ENCODE measurements around the gene PLA2G4E.

PLA2G4E gene

GRCh38 chr15:41992151-41992802 lies 28.6 kb downstream of the PLA2G4E start:
- Histone ChIP-seq H3K4me3 (ENCODE audit: low read length) (no peak overlapping the region), H3K27me3 (ENCODE audit: control insufficient read depth, insufficient read depth, low read length) (no peaks in the 10 kb centered on the region), H3K4me1 (ENCODE audit: control insufficient read depth, insufficient read depth, low read length) (no peaks in the 10 kb centered on the region; the same call in 1 of the 2 replicates), H3K9me3 (ENCODE audit: control insufficient read depth, insufficient read depth, low read length) (no peaks in the 10 kb centered on the region), H3K36me3 (ENCODE audit: control insufficient read depth, insufficient read depth, low read length) (no peaks in the 10 kb centered on the region), H3K27ac (ENCODE audit: low read length) (no peak overlapping the region)
- no peak for DNase-seq (ENCODE audit: low read depth, low spot score)
- no CpG with 5 or more reads among the region's 18 CpGs for WGBS (ENCODE audit: insufficient coverage, insufficient read length)

GRCh38 chr15:41990691-41991090 lies 30.2 kb downstream of the PLA2G4E start:
- Histone ChIP-seq H3K4me1 (ENCODE audit: control insufficient read depth, insufficient read depth, low read length) (no peaks in the 10 kb centered on the region), H3K9me3 (ENCODE audit: control insufficient read depth, insufficient read depth, low read length) (no peaks in the 10 kb centered on the region), H3K27me3 (ENCODE audit: control insufficient read depth, insufficient read depth, low read length) (no peaks in the 10 kb centered on the region), H3K4me3 (ENCODE audit: low read length) (no peak overlapping the region), H3K27ac (ENCODE audit: low read length) (no peak overlapping the region), H3K36me3 (ENCODE audit: control insufficient read depth, insufficient read depth, low read length) (no peaks in the 10 kb centered on the region)
- no peak for DNase-seq (ENCODE audit: low read depth, low spot score)
- WGBS (ENCODE audit: insufficient coverage, insufficient read length), result no CpG with 5 or more reads among the region's 3 CpGs

GRCh38 chr15:41990243-41990605 lies 30.6 kb downstream of the PLA2G4E start:
- no peaks in the 10 kb centered on the region for H3K9me3 ChIP-seq (ENCODE audit: control insufficient read depth, insufficient read depth, low read length)
- H3K27ac ChIP-seq (ENCODE audit: low read length), result no peak overlapping the region
- H3K4me3 ChIP-seq (ENCODE audit: low read length), result no peak overlapping the region
- no peaks in the 10 kb centered on the region for H3K27me3 ChIP-seq (ENCODE audit: control insufficient read depth, insufficient read depth, low read length)
- H3K4me1 ChIP-seq (ENCODE audit: control insufficient read depth, insufficient read depth, low read length), result no peaks in the 10 kb centered on the region
- no peaks in the 10 kb centered on the region for H3K36me3 ChIP-seq (ENCODE audit: control insufficient read depth, insufficient read depth, low read length)
- no peak for DNase-seq (ENCODE audit: low read depth, low spot score)
- no CpG with 5 or more reads among the region's 7 CpGs for WGBS (ENCODE audit: insufficient coverage, insufficient read length)

- Histone ChIP-seq H3K27ac (ENCODE audit: low read length) (no peak overlapping the region), H3K27me3 (ENCODE audit: control insufficient read depth, insufficient read depth, low read length) (no peaks in the 10 kb centered on the region), H3K9me3 (ENCODE audit: control insufficient read depth, insufficient read depth, low read length) (no peaks in the 10 kb centered on the region), H3K36me3 (ENCODE audit: control insufficient read depth, insufficient read depth, low read length) (no peaks in the 10 kb centered on the region), H3K4me3 (ENCODE audit: low read length) (no peak overlapping the region), H3K4me1 (ENCODE audit: control insufficient read depth, insufficient read depth, low read length) (no peaks in the 10 kb centered on the region)
- WGBS (ENCODE audit: insufficient coverage, insufficient read length), result no CpG with 5 or more reads among the region's 9 CpGs
- peak; percentile 75 for DNase-seq (ENCODE audit: low read depth, low spot score)
Observed at GRCh38 chr15:41989573-41990242, 31.1 kb downstream of the PLA2G4E start.

- no CpG with 5 or more reads among the region's 21 CpGs for WGBS (ENCODE audit: insufficient coverage, insufficient read length)
- Histone ChIP-seq H3K27me3 (ENCODE audit: control insufficient read depth, insufficient read depth, low read length) (no peaks in the 10 kb centered on the region), H3K9me3 (ENCODE audit: control insufficient read depth, insufficient read depth, low read length) (no peaks in the 10 kb centered on the region), H3K4me3 (ENCODE audit: low read length) (no peak overlapping the region), H3K36me3 (ENCODE audit: control insufficient read depth, insufficient read depth, low read length) (no peaks in the 10 kb centered on the region), H3K27ac (ENCODE audit: low read length) (no peak overlapping the region), H3K4me1 (ENCODE audit: control insufficient read depth, insufficient read depth, low read length) (no peaks in the 10 kb centered on the region)
- DNase-seq (ENCODE audit: low read depth, low spot score), result no peak
Observed at GRCh38 chr15:41988896-41989572, 31.8 kb downstream of the PLA2G4E start.

GRCh38 chr15:41987925-41988275 lies 32.9 kb downstream of the PLA2G4E start:
- H3K27me3 ChIP-seq (ENCODE audit: control insufficient read depth, insufficient read depth, low read length), result no peaks in the 10 kb centered on the region
- no peak overlapping the region for H3K4me3 ChIP-seq (ENCODE audit: low read length)
- no peak overlapping the region for H3K27ac ChIP-seq (ENCODE audit: low read length)
- no peak for DNase-seq (ENCODE audit: low read depth, low spot score)
- WGBS (ENCODE audit: insufficient coverage, insufficient read length), result no CpG with 5 or more reads among the region's 11 CpGs
- no peaks in the 10 kb centered on the region for H3K9me3 ChIP-seq (ENCODE audit: control insufficient read depth, insufficient read depth, low read length)
- no peaks in the 10 kb centered on the region for H3K36me3 ChIP-seq (ENCODE audit: control insufficient read depth, insufficient read depth, low read length)
- H3K4me1 ChIP-seq (ENCODE audit: control insufficient read depth, insufficient read depth, low read length), result no peaks in the 10 kb centered on the region

GRCh38 chr15:41987246-41987924 lies 33.5 kb downstream of the PLA2G4E start:
- Histone ChIP-seq H3K4me1 (ENCODE audit: control insufficient read depth, insufficient read depth, low read length) (no peaks in the 10 kb centered on the region), H3K27me3 (ENCODE audit: control insufficient read depth, insufficient read depth, low read length) (no peaks in the 10 kb centered on the region), H3K27ac (ENCODE audit: low read length) (no peak overlapping the region), H3K9me3 (ENCODE audit: control insufficient read depth, insufficient read depth, low read length) (no peaks in the 10 kb centered on the region), H3K4me3 (ENCODE audit: low read length) (no peak overlapping the region), H3K36me3 (ENCODE audit: control insufficient read depth, insufficient read depth, low read length) (no peaks in the 10 kb centered on the region)
- no CpG with 5 or more reads among the region's 17 CpGs for WGBS (ENCODE audit: insufficient coverage, insufficient read length)
- no peak for DNase-seq (ENCODE audit: low read depth, low spot score)

GRCh38 chr15:41985236-41986160 lies 35.3 kb downstream of the PLA2G4E start:
- H3K4me3 ChIP-seq (ENCODE audit: low read length), result no peak overlapping the region
- no peaks in the 10 kb centered on the region for H3K36me3 ChIP-seq (ENCODE audit: control insufficient read depth, insufficient read depth, low read length)
- no CpG with 5 or more reads among the region's 19 CpGs for WGBS (ENCODE audit: insufficient coverage, insufficient read length)
- no peak overlapping the region for H3K27ac ChIP-seq (ENCODE audit: low read length)
- DNase-seq (ENCODE audit: low read depth, low spot score), result no peak
- peaks cover 1% of the 10 kb centered on the region; the same call in 1 of the 2 replicates for H3K4me1 ChIP-seq (ENCODE audit: control insufficient read depth, insufficient read depth, low read length)
- H3K9me3 ChIP-seq (ENCODE audit: control insufficient read depth, insufficient read depth, low read length), result no peaks in the 10 kb centered on the region
- no peaks in the 10 kb centered on the region for H3K27me3 ChIP-seq (ENCODE audit: control insufficient read depth, insufficient read depth, low read length)

GRCh38 chr15:41984622-41985021 lies 36.2 kb downstream of the PLA2G4E start:
- Histone ChIP-seq H3K4me1 (ENCODE audit: control insufficient read depth, insufficient read depth, low read length) (peaks cover 1% of the 10 kb centered on the region; the same call in 1 of the 2 replicates), H3K4me3 (ENCODE audit: low read length) (no peak overlapping the region), H3K27ac (ENCODE audit: low read length) (no peak overlapping the region), H3K9me3 (ENCODE audit: control insufficient read depth, insufficient read depth, low read length) (no peaks in the 10 kb centered on the region), H3K27me3 (ENCODE audit: control insufficient read depth, insufficient read depth, low read length) (no peaks in the 10 kb centered on the region), H3K36me3 (ENCODE audit: control insufficient read depth, insufficient read depth, low read length) (no peaks in the 10 kb centered on the region)
- WGBS (ENCODE audit: insufficient coverage, insufficient read length), result no CpG with 5 or more reads among the region's 5 CpGs
- no peak for DNase-seq (ENCODE audit: low read depth, low spot score)
